ENCODE measurements around the gene RNASEH2B.

The RNASEH2B gene

GRCh38 chr13:50942630-50943311 lies 33.2 kb downstream of the RNASEH2B start:
- DNase-seq: no peak

GRCh38 chr13:50945669-50946068 lies 36.1 kb downstream of the RNASEH2B start:
- DNase-seq: peak; percentile 44

GRCh38 chr13:50948601-50949000 lies 39.0 kb downstream of the RNASEH2B start:
- DNase-seq: no peak

- DNase-seq: no peak
These were observed 41.3 kb downstream of the RNASEH2B start for GRCh38 chr13:50950849-50951248.

GRCh38 chr13:50951366-50951765 lies 41.8 kb downstream of the RNASEH2B start:
- no peak for DNase-seq

GRCh38 chr13:50955241-50955640 lies 45.6 kb downstream of the RNASEH2B start:
- DNase-seq: no peak

GRCh38 chr13:50955798-50956197 lies 46.2 kb downstream of the RNASEH2B start:
- no peak for DNase-seq

- DNase-seq: no peak
These were observed 48.0 kb downstream of the RNASEH2B start for GRCh38 chr13:50957620-50958019.

GRCh38 chr13:50969691-50970090 lies 60.1 kb downstream of the RNASEH2B start:
- no peak for DNase-seq

GRCh38 chr13:50970956-50971355 lies 61.4 kb downstream of the RNASEH2B start:
- DNase-seq: peak; percentile 66

GRCh38 chr13:50974268-50974667 lies 64.7 kb downstream of the RNASEH2B start:
- DNase-seq: no peak

- DNase-seq: peak; percentile 51
These were observed 69.6 kb downstream of the RNASEH2B start for GRCh38 chr13:50979187-50979586.

GRCh38 chr13:50981686-50982085 lies 72.1 kb downstream of the RNASEH2B start:
- no peak for DNase-seq

- peak; percentile 14 for DNase-seq
These were observed 79.9 kb downstream of the RNASEH2B start for GRCh38 chr13:50989476-50989875.

- DNase-seq: no peak
These were observed 80.7 kb downstream of the RNASEH2B start for GRCh38 chr13:50990065-50990817.

- DNase-seq: peak; percentile 35
These were observed 81.4 kb downstream of the RNASEH2B start for GRCh38 chr13:50990818-50991506.

GRCh38 chr13:50991579-50992521 lies 82.3 kb downstream of the RNASEH2B start:
- peak; percentile 62 for DNase-seq

- no peak for DNase-seq
These were observed 83.8 kb downstream of the RNASEH2B start for GRCh38 chr13:50993371-50993770.

- no peak for DNase-seq
These were observed 84.3 kb downstream of the RNASEH2B start for GRCh38 chr13:50993934-50994333.

GRCh38 chr13:50994651-50995050 lies 85.1 kb downstream of the RNASEH2B start:
- no peak for DNase-seq

GRCh38 chr13:50995854-50996253 lies 86.3 kb downstream of the RNASEH2B start:
- no peak for DNase-seq

- no peak for DNase-seq
These were observed 88.7 kb downstream of the RNASEH2B start for GRCh38 chr13:50998326-50998725.

GRCh38 chr13:50999641-51000040 lies 90.0 kb downstream of the RNASEH2B start:
- no peak for DNase-seq

Data from inflammatory macrophage treated with lipopolysaccharide for 4 hours (primary cell).